ENCODE data around the gene SLC22A23.
A peak's percentile ranks its signal among the peaks of the same experiment; 100 is the strongest.

Gene SLC22A23

DNA sequence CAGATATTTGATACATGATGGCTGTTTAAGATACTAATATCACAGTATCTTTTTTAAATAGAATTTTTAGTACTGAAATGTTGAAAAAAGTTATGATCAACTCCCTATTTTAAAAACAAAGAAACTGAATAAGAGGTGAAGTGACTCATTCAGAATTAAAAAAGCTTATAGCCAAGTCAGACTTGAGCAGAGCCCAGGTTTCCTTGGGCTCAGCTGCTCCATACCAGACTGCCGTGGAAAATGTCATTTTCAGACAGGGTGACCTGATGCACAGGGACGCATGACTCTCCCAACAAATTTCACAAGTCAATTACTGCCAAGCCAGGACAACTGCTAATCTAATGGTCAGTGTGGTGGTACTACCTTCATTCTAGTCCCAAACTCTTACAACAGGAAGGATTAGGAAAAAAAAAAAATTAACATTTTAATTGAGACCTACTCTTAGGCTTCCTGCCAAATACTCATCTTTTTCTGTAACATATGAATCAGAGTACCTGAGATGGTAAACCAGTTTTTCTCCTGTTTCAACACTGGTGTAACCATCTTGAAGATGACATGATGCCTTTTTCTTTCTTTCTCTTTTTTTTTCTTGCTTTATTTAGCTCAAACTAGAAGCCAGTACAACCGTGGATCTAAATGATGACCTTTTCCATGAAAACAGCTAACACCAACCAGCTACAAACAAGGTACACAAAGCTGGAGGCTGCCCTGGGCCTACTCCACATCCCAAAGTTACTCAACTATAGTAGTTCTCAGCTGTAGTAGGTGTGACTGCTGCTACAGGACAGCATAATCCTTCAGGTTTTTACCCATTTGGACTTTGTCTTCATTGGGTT lies 30.5 kb downstream of the SLC22A23 start:
- no peak for DNase-seq (ENCODE audit: low spot score)
- no peak for TF ChIP-seq CTCF (IDR thresholded peaks at IDR 0.05; ENCODE audit: poor library complexity, severe bottlenecking)
- no peaks in the 10 kb centered on the region for H3K9me3 ChIP-seq (ENCODE audit: severe bottlenecking)
- ATAC-seq (ENCODE audit: low read depth): peak; percentile 47
- H3K4me1 ChIP-seq (ENCODE audit: insufficient read depth, poor library complexity, severe bottlenecking): peaks cover 46% of the 10 kb centered on the region
- H3K27me3 ChIP-seq (ENCODE audit: insufficient read depth, poor library complexity, severe bottlenecking): no peaks in the 10 kb centered on the region
- H3K27ac ChIP-seq (ENCODE audit: poor library complexity, severe bottlenecking): peak overlapping the region; percentile 52
- H3K4me3 ChIP-seq (ENCODE audit: severe bottlenecking): no peak overlapping the region
- H3K36me3 ChIP-seq (ENCODE audit: low read depth): no peaks in the 10 kb centered on the region

DNA sequence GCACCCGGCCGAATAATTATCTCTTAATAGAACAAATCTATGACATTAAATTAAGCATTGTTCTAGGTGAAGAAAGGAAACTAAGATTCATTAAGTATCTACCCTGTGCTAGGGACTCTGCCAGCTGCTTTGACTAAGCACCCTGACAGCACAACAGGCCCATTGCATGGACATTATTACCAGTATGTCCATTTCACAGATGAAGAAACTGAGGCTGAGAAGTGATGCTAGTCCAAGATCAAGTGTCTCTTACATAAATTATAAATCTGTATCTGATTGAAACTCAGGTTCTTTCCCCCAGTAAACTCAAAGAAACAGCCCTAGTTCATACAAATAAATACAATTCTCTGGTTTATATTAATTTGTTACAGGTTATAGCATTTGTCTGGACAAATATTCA lies 31.3 kb downstream of the SLC22A23 start:
- ATAC-seq (ENCODE audit: low read depth) (no peak), DNase-seq (ENCODE audit: low spot score) (no peak)
- no peak for TF ChIP-seq CTCF (IDR thresholded peaks at IDR 0.05; ENCODE audit: poor library complexity, severe bottlenecking)
- Histone ChIP-seq H3K4me1 (ENCODE audit: insufficient read depth, poor library complexity, severe bottlenecking) (peaks cover 46% of the 10 kb centered on the region), H3K9me3 (ENCODE audit: severe bottlenecking) (no peaks in the 10 kb centered on the region), H3K4me3 (ENCODE audit: severe bottlenecking) (no peak overlapping the region), H3K27me3 (ENCODE audit: insufficient read depth, poor library complexity, severe bottlenecking) (no peaks in the 10 kb centered on the region), H3K27ac (ENCODE audit: poor library complexity, severe bottlenecking) (peak overlapping the region; percentile 52), H3K36me3 (ENCODE audit: low read depth) (no peaks in the 10 kb centered on the region)

DNA sequence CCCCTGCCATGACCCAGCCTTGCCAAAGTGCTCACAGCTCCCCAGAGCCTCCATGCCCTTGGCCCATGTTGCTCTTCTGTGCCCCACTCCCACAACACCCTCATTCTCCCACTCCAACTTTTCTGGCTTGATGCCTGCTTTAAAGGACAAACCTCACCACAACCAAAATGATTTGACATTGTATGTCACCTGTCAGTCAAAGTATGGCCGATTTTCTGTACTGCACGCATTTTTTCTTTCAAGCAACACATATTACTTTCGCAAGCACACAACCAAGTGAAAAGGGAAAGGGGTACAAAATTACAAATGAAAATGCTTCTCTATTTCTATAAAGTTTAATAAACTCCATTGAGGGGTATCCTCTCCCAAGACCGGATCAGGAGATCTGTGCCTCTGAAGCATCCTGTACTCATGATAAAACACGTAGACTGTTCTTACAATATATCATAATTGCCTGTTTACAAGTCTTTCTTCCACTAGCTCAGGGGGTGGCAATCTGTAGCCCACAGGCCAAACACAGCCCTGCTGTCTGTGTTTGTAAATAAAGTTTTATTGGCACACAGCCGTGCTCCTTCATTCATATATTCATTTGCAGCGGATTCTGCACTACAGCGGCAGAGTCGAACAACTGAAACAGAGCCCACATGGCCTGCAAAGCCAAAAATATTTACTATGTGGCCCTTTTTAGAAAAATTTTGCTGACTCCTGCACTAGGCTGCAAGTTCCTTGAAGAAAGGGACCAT lies 32.5 kb downstream of the SLC22A23 start:
- ATAC-seq (ENCODE audit: low read depth) (no peak), DNase-seq (ENCODE audit: low spot score) (no peak)
- no peaks in the 10 kb centered on the region for H3K36me3 ChIP-seq (ENCODE audit: low read depth)
- H3K27ac ChIP-seq (ENCODE audit: poor library complexity, severe bottlenecking): no peak overlapping the region
- peaks cover 55% of the 10 kb centered on the region for H3K4me1 ChIP-seq (ENCODE audit: insufficient read depth, poor library complexity, severe bottlenecking)
- H3K27me3 ChIP-seq (ENCODE audit: insufficient read depth, poor library complexity, severe bottlenecking): no peaks in the 10 kb centered on the region
- no peak overlapping the region for H3K4me3 ChIP-seq (ENCODE audit: severe bottlenecking)
- TF ChIP-seq CTCF (IDR thresholded peaks at IDR 0.05; ENCODE audit: poor library complexity, severe bottlenecking): no peak
- no peaks in the 10 kb centered on the region for H3K9me3 ChIP-seq (ENCODE audit: severe bottlenecking)

GRCh38 chr6:3423439-3424184 lies 33.2 kb downstream of the SLC22A23 start:
- no peak for ATAC-seq (ENCODE audit: low read depth)
- TF ChIP-seq CTCF (IDR thresholded peaks at IDR 0.05; ENCODE audit: poor library complexity, severe bottlenecking): no peak
- Histone ChIP-seq H3K27me3 (ENCODE audit: insufficient read depth, poor library complexity, severe bottlenecking) (no peaks in the 10 kb centered on the region), H3K4me3 (ENCODE audit: severe bottlenecking) (no peak overlapping the region), H3K36me3 (ENCODE audit: low read depth) (no peaks in the 10 kb centered on the region), H3K27ac (ENCODE audit: poor library complexity, severe bottlenecking) (no peak overlapping the region), H3K9me3 (ENCODE audit: severe bottlenecking) (no peaks in the 10 kb centered on the region), H3K4me1 (ENCODE audit: insufficient read depth, poor library complexity, severe bottlenecking) (peaks cover 58% of the 10 kb centered on the region)
- no peak for DNase-seq (ENCODE audit: low spot score)

Data from RWPE2 (cell line).